HEK293T (cell line): ENCODE results near the gene INO80E.

Source experiments
- ELF4 ChIP-seq: fragments of 450-650 bp; IDR thresholded peaks from 2 replicates; pipeline ENCODE4 v1.6.1; 2017; ENCODE audit warnings: antibody characterized with exemption
- FOXK2 ChIP-seq: fragments of 450-650 bp; IDR thresholded peaks from 2 replicates; pipeline ENCODE4 v1.6.1; 2016; ENCODE audit warnings: mild to moderate bottlenecking
- NFRKB ChIP-seq: fragments of 450-650 bp; IDR thresholded peaks from 2 replicates; pipeline ENCODE4 v1.6.1; 2016; ENCODE audit warnings: mild to moderate bottlenecking, moderate library complexity

DNA sequence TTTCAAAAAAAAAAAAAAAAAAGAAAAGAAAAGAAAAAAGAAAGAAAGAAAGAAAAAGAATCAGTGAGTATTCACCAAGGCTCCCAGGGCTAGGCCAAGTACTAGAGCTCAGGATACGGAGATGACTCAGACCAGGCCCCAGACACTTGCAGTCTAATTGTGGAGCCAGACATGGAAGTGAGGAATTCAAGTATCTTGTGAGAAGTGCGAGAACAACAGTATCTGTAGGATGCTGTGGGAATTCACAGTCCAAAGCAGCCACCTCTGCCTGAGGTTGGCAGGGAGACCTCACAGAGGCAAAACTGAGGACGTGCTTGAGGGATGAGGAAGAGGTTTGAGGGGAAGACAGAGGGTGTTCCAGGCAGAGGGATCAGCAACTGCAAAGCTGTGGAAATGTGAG, 55.5 kb downstream of the INO80E start:
- TF ChIP-seq ELF4 (no peak), NFRKB (no peak), FOXK2 (no peak)
